Measurements from ENCODE around the gene SCP2.
A peak's percentile ranks its signal among the peaks of the same experiment; 100 is the strongest.

The SCP2 gene

DNA sequence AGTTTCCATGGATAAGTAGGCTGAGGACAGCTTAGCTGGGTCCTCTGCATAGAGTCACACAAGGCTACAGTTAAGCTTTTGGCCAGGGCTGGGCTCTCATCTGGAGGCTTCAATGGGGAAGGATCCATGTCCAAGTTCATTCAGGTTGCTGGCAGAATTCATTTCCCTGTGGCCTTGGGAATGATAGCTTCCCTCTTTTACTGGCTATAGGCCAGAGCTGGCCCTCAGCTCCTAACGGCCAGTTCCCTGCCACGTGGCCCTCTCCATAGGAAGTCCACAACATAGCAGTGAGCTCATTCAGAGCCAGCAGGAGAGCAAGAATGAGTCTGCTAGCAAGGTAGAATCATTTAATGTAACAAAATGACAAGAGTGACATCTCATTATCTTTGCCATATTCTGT is 119.9 kb downstream of the SCP2 start:
- no peak for DNase-seq

DNA sequence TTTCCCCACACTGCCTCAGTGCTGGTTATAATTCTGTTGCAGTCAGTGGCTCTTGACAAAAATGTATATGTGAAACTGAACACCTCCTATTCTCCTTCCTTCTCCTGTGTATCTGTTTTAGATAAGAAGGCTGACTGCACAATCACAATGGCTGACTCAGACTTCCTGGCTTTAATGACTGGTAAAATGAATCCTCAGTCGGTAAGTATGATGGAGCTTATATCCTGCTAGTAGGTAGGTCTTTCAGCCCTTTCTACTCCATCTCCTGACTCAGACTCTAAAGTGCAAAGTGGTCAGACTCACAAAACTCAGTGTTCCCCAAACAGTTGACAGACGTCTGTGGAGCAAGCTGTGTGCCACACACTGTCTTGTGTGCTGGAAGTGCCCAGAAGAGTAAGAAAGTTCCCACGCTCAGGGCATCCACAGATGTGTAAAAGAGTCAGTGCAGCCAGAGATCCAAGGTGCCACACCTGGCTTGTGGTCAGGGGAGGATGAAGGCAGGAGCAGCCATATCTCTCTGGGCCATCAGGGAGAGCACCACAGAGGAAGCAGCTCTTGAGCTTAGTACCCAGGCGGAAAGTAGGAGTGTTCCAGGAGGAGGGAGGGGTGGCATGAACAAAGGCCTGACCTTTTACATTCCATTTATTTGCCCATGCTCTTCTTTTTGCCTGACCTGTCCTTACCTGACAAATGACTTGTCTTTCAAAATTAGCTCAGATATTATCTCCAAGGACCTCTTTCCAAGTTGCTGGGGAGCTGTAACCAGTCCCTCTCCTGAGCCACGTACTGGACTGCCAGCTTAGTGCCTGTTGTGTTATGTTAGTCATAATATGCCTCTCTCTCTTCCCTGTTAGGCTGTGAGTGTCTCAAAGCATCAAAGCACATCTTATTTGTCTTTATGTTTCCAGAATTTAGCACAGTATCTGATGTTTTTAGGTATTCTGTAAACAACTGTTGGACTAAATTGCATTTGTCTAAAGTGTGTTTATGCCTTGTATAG is 121.0 kb downstream of the SCP2 start:
- DNase-seq = no peak

DNA sequence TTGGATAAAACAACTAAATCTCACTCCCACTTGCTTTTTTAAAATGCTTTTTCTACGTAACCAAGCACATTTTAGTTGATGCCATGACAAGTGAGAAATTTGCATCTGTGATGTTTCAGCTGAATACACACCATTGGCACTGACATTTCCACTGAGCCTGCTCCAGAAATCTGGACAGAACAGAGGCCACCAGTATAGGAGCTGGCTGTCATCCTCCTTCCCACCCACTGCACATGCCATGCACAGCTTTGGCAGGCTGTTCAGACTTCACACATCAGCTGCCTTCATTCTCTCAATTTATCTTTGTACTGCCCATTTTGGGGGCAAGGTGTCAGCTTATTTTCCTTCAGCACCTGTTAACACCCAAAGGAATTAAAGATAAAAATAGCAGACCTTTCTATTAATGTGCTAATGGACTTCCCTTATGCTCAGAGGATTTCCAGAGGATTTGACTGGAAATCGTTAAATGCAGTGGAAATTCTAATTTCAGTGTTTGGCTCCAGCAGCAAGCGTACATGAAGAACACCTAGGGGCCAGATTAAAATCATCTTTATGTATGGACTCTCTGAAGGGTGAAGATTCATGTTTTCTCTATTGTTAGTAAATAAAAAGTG is 122.0 kb downstream of the SCP2 start:
- DNase-seq = peak; percentile 47

DNA sequence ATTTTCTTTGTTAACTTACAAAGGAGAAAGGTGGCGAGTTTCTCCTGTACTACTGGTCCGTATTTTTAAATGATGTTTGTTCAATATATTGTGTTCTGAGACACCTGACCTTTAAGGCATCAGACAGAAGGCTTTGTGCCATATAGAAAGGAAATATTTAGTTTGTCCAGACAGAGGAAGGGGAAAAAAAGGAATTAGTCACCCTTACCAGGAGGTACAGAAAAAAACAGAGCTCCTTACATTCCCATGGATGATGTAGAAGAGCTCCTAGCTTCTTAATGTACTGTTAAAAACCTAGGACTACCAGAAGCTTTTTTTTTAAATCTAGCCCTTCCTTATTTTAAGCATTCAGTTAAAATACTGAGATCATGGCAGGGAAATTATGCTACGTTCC is 122.5 kb downstream of the SCP2 start:
- DNase-seq = no peak

DNA sequence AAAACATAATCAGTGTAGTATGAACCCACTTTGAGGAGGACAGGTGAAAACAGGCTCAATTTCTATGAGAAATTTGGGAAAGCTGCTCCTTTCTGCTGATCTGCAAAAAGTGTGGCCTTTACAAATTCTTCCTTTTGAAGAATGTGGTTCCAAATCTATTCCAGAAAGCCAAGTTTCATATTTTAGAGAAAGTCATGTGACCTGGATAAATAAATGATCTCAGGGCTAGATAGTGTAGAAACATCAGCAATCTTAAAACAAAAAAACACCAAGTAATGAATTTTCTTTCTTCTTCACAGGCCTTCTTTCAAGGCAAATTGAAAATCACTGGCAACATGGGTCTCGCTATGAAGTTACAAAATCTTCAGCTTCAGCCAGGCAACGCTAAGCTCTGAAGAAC is 123.2 kb downstream of the SCP2 start:
- no peak for DNase-seq

DNA sequence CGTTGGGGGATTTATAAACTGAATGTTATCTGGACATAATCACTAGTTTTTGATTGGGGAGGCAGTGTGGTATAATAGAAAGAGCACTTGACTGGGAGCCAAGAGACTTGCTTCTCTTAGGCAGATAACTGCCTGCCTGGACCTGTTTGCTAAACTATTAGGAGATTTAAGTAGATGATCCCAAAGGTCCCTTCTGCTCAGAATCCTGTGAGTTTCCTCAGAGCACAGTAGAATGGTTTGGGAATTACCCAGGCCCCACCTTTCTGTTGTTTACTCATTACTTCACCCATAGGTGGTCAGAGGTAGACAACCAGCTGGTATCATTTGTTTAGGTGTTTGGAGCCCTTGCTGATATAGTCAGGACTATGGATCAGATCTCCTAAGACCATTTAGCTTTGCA is 124.6 kb downstream of the SCP2 start:
- no peak for DNase-seq

DNA sequence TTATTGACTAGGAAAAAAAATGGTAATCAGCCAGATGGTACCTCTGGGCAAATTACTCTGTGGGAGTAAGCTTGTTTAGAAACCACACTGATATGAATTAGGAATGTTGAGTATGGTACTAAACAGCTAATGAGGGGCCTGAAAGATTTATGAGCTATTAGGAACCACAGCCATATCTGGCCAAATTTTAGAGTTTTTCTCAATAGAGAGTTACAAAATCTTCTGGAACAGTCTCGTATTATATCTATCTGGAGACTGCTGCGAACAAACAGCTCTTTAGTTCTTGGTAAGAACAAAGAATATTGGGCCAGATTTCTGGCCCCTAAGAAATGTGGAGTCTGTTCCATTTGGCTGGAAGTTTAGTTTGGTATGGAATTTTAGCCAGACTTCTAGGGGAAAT is 130.1 kb downstream of the SCP2 start:
- DNase-seq = no peak

DNA sequence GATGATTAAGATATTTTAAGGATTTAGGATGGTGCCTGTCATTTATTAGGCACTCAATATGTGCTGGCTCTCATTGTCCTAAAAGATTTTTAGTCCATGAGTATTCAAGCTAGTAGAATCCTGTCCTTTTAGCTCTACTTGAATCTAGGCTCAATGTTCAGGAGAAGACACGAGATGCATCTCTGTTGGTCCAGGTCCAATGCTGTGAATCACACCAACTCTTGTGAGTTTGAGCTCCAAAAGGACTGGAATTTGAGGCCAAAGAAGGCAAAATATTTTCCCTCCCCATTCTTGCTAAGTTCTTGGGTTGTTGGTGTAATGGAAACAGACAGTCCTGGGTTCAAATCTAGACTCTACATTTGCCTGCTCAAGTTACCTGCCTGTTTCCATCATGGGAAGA is 133.5 kb downstream of the SCP2 start:
- DNase-seq = no peak

DNA sequence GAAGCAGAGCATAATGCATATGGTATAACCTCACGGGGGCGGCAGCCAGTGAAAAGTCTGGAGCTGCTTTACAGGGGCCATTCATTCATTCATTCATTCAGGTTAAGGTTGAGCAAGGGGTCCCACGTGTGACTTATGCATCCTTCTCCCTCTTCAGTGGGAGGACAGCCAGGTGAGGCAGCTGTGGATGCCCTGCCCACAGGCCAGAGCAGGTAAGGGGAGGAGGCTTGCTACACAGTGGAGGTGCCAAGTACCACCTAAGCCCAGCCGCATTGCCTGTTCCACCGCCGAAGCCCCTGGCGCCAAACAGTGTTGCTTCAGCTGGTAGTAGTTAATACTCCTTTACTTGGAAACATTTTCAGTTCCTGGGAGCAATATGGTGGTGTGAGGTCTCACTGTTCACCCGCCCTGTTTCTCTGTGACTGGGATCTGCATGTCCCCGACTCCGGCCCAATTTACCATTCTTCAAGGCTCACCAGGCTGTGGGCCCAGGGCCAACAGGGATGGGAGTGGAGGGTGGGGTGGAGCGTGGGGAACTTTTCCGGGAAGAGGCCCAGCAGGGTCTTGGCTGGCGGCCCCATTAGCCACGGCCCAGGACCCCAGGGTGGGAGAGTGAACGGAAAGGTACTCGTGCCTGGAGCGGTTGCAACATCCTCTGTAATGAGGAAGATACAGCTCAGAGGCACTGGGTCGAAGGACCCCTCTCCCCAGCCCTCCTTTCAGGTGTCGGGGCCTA is 134.2 kb downstream of the SCP2 start:
- peak; percentile 66 for DNase-seq

DNA sequence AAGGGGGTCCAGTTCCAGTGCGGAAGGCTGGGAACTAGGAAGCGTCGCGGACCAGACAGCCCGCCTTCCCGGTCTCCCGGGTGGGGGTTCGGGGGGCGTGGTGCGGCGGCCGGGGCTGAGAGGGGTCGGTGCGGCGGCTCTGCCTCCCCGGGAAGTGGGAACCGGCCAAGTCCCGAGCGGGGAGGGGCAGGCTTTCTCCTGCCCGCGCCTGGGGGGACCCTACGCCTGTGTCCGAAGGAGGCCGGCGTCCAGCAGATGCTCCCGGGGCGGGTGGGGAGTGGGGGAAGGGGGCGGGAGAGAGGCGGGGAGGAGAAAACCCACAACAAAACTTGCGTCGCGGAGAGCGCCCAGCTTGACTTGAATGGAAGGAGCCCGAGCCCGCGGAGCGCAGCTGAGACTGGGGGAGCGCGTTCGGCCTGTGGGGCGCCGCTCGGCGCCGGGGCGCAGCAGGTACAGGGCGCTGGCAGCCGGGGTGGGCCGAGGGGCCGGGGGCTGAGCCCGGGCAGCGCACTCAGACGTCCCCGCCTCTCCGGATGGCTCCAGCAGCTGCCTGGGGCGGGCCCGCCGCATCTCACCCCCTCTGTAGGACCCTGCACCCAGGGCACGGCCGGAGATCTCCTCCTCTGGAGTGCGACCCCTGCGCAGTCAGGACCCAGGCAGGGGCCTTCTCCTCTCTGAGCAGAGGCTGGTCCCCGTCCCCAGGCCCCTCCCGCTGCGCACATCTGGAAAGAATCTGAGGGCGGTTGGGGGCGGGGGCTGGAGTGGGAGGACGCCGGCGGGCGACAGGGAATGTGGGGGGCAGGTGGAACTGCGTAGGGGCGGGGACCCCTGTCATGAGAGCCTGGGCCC is 135.0 kb downstream of the SCP2 start, which contains the start of gene PODN:
Gene PODN (plus strand): TSS at position 355 of the 849 bp plus-strand sequence. CDS start 7,643 bp downstream, outside the sequence.
- DNase-seq = peak; percentile 77

DNA sequence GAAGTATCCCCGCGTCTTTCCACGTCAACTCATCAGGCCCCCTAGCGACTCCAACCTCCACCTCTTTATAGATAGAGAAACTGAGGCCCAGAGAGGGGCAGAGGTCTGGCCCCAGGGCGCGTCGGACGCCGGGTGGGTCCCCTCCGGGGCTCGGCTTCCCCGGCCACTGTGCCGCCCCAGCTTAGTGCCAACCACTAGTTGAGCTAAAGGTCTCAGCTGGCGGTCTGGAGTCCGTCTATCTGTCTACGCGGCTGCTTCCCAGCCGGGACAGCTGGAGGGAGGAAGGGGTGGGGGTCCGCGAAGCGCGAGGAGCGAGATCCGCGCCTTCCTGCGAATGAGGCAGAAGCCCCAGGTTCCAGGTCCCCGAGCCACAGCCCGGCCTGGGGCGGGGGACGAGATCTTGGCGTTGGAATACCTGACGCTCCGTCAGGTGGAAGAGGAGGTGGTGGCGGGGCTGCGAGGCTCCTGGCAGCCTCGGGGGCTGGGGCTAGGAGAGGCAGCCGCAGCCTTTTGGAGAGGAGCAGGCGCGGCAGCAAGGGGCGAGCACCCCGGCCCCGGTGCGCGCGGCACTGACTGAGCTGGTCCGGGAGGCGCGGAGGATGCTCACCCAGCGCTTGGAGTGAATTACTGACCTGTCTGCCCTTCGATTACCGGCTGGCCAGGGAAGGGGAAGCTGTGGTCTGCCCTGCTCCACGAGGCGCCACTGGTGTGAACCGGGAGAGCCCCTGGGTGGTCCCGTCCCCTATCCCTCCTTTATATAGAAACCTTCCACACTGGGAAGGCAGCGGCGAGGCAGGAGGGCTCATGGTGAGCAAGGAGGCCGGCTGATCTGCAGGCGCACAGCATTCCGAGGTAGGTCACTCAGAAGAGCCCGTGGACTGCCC is 135.9 kb downstream of the SCP2 start:
- DNase-seq = peak; percentile 48

DNA sequence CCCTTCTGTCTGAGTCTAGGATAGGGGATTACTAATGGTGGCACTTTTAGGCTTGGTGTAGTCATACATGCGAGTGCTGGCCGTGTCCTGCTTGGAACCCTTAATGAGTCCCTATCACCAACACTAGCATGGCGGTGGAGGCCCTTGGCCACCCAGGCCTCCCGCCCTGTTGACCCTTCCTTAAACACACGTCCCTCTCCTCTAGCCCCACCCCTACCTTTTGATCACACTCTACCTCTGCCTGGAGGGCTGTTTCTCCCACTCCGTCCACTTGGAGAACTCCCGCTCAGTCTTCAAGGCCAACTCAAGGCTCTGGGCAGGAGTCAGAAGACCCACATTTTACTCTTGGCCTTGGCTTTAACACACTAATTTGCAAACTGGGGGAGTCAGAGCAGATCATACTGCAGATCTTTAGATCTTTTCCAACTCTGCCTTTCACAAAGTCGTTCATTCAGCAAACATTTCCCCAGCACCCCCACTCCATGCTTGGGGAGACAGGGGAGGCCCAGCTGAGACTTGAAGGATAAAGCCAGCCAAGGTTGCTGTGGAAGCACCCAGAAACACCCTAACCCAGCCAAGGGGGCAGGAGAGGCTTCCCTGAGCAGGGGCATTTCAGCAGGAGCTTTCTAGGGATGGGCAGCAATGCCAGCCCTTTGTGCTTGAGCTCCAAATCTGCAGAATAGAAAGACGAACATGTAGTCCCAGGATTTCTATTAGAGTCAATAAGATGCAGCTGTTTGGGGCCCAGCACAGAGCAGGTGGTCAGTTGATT is 136.9 kb downstream of the SCP2 start:
- no peak for DNase-seq

DNA sequence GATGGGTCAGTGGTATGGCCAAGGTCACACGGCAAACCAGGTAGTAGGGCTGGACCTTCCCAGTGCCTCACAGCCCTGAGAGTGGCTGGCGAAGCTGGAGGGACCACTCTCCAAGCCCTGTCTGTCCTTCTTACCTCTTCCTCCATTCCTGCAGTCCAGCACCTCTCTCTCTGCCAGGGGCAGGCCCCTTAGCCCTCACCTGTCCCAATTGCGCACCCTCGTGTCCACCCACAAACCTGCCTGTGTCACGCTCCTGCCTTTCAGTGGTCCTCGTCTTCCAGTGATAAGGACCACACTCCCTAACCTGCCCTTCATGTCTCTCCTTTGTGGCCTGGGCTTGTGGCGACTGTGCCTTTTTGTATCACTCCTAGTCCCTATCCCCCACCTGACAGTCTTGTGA is 138.3 kb downstream of the SCP2 start:
- DNase-seq = no peak

DNA sequence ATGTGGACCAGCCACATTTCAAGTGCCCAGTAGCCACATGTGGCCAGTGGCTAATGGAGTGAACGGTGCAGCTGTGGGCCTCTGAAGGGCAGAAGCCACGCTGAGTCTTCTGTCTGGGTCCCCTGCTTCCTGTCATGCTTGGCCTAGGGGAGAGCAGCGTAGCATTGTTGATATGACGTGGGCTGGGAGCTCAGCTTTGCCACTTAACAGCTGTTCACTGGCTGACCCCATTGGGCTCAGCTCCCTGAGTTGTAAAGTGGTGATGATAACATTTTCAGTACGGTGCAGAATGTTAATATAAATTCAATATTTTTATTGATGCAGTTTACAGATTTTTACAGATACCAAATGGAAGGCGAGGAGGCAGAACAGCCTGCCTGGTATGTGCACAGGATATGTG is 139.4 kb downstream of the SCP2 start:
- DNase-seq = no peak

DNA sequence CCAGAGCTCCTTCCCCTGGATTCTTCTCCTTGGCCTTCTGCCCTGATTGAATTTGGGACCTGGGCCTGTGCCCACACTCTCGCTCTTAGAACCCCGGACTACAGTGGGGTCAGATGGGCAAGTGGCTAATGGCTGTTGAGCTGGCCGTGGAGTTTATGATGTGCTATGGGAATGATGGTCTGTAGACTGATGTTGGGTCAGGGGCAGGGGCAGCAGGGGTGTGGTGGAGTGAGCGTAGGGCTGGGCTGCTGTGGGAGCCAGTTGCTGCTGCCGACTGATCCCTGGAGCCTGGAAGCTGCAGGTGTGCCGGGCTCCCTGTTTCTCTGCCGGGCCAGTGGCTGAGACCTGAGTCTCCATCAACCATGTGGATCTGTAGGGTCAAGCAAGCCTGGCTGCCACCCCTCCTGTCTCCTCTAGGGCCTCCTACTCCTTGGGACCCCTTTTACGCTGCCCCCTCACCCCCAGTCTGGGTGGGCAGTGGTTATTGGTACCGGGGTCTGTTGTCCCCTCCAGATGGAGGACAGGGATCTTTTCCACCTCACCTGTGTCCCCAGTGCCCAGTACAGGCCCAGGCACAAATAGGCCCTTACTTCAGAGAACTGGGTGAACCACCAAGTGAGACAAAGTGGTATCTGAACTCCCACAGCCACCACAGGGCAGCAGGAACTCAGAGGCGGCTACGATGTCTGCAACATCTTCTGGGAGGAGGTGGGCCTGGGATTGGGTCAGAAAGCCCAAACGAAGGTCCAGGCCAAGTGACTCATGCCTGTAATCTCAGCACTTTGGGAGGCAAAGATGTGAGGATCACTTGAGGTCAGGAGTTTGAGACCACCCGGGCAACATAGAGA is 140.0 kb downstream of the SCP2 start:
- no peak for DNase-seq

DNA sequence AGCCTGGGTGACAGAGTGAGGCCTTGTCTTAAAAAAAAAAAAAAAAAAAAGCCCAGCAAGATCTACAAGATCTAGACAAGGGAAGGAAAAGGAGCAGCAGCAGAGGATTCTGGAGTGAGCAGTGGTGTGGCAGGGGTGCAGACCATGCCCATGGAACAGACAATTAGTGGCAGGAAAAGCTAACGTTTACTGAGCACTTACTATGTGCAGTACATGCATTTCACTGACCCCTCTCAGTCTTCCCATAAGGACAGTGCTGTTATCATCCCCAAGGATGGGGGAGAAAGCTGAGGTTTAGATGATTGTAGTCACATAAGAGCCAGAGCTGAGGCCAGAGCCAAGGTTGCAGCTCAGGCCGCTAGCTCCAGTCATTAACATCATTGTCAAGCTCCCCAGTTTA is 140.8 kb downstream of the SCP2 start:
- DNase-seq = no peak

DNA sequence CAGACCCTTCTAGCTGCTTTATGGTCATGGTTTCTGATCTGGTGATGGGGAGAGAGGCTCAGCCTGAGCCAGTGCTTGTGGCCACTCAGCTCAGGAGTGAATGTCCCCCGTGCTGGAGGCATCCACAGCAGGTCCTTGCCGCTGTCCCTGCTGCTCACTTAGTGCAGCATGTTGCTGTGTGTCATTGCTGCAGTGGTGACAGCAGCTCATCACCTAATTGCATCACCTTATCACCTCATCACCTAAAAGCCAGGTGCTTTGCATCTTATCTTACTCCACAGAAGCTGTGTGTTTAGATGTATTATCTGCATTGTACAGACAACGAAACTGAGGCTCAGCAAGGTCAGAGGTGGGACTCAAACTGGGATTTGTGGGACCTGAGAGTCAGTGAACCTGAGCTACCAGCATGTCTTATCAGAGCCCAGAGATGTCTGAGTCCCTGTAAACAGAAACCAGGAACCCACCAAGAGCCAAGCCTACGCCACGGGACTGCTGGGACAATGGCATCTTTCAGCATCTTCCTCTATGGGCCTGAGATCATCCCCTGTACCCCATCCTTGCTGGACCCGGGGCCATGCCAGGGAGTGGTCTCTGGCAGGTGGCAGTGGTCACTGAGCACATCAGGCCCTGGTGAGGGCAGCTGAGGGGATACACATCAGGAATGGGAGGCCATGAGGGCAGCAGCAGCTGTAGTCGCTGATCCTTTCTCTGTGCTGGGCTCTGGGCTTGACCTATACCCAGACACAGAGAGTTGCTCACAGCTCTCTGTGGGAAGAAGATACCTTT is 141.4 kb downstream of the SCP2 start:
- no peak for DNase-seq

DNA sequence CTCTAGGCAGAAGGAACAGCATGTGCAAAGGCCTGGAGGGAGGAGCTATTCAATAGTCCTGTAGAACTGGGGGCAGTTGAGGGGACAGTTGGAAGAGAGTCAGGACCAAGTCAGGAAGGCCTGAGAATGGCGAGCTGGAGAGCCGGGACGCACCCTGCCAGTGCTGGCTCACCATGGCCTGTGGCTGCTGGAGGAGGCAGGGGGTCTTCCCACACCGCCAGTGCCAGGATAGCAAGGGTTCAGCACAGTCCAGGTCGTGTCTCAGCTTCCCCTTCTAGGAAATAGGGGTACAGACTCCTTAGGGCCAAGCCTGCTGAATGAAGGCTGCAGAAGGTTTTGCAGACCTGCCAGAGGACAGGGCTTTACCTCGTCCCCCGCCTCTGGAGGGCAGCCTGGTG is 142.2 kb downstream of the SCP2 start:
- no peak for DNase-seq
